Endothelial cell of umbilical vein (primary cell): ENCODE measurements around the gene AAR2. TPM values are rescaled to one million over a fixed set of nuclear protein-coding genes. Genes with fewer than 3 reads are reported as not detected.

ENCODE experiments used
- Bru-seq: library from RNA; stranded (reverse); fragments of 400-500 nt; gene quantifications from one replicate; lab custom pipeline; 2021; lab: Mats Ljungman, UMichigan
- BruChase-seq, 2 experiments: library from RNA; stranded (reverse); fragments of 400-500 nt; gene quantifications; one replicate each; lab custom pipeline; 2021; lab: Mats Ljungman, UMichigan
- BruUV-seq: library from RNA; stranded (reverse); fragments of 400-500 nt; replicated peaks from 2 replicates; lab custom pipeline; 2021; lab: Mats Ljungman, UMichigan
- CTCF ChIA-PET: fragments of 300-600, 350-600 bp; sonication (Branson Sonifier 250); formaldehyde crosslinking; loops from one replicate; lab custom pipeline; 2021; ENCODE audit warnings: antibody characterized with exemption, inconsistent platforms; lab: Charles Lee
- POLR2A ChIA-PET: fragments of 300-600, 350-600 bp; sonication (Branson Sonifier 250); formaldehyde crosslinking; loops from one replicate; lab custom pipeline; 2021; ENCODE audit warnings: antibody characterized with exemption, inconsistent platforms; lab: Charles Lee
- DNase-seq: peaks from one replicate; pipeline ENCODE4 v3.0.0-alpha.2; 2011; ENCODE audit warnings: low read depth, low spot score
- FAIRE-seq: peaks from 2 replicates; lab custom pipeline; 2011; peaks lifted over from hg19 to GRCh38; lab: Jason Lieb, UNC
- H2AFZ ChIP-seq: 2 replicates; pipeline ENCODE4 v1.6.0; 2012; ENCODE audit warnings: low read depth, low read length, control low read depth, inconsistent platforms
- H3K27ac ChIP-seq: 2 replicates; pipeline ENCODE4 v1.5.1; 2011; ENCODE audit warnings: low read depth, mild to moderate bottlenecking, control low read depth, low read length, moderate library complexity; ENCODE audit not compliant: insufficient read depth
- H3K27me3 ChIP-seq, 2 experiments: 2 replicates each; pipeline versions ENCODE4 v1.6.0 to v1.6.1; 2011; ENCODE audit warnings: low read length in 2 of 2, mixed read lengths in 1 of 2; ENCODE audit not compliant: control insufficient read depth in 2 of 2, insufficient read depth in 2 of 2
- H3K36me3 ChIP-seq, 2 experiments: 2 replicates in 1 of 2; 3 replicates in 1 of 2; pipeline ENCODE4 v1.5.1; 2011; ENCODE audit warnings: low read length in 2 of 2, mild to moderate bottlenecking in 1 of 2, moderate library complexity in 1 of 2; ENCODE audit not compliant: control insufficient read depth in 2 of 2, insufficient read depth in 2 of 2; ENCODE audit errors: extremely low read depth in 1 of 2
- H3K4me1 ChIP-seq: 3 replicates; pipeline ENCODE4 v1.5.1; 2011; ENCODE audit warnings: mild to moderate bottlenecking, low read length; ENCODE audit not compliant: control insufficient read depth, insufficient read depth; ENCODE audit errors: extremely low read depth
- H3K4me2 ChIP-seq: 2 replicates; pipeline ENCODE4 v1.6.1; 2011; ENCODE audit warnings: low read length, control low read depth, mixed read lengths; ENCODE audit not compliant: insufficient read depth
- H3K4me3 ChIP-seq, 3 experiments: fragments of 200-600 bp in 1 of 3; sonication (generic), shearing (Covaris generic) in 1 of 3; replicated peaks in 1 of 3; 2 replicates each; pipeline ENCODE4 v1.5.1; 2011 to 2016; ENCODE audit warnings: control low read depth in 3 of 3, low read length in 3 of 3, mild to moderate bottlenecking in 2 of 3, inconsistent platforms in 1 of 3, low read depth in 1 of 3, moderate library complexity in 1 of 3; ENCODE audit not compliant: insufficient read depth in 1 of 3
- H3K79me2 ChIP-seq: 2 replicates; pipeline ENCODE4 v1.6.0; 2012; ENCODE audit warnings: low read length, inconsistent platforms; ENCODE audit not compliant: control insufficient read depth, insufficient read depth
- H3K9ac ChIP-seq: replicated peaks from 2 replicates; pipeline ENCODE3; 2011; ENCODE audit warnings: low read length, control low read depth; ENCODE audit not compliant: insufficient read depth; ENCODE audit errors: extremely low read depth
- H3K9me1 ChIP-seq: replicated peaks from 3 replicates; pipeline ENCODE4 v1.6.0; 2011; ENCODE audit warnings: mild to moderate bottlenecking, low read length; ENCODE audit not compliant: control insufficient read depth, insufficient read depth; ENCODE audit errors: extremely low read depth
- H3K9me3 ChIP-seq: replicated peaks from 2 replicates; pipeline ENCODE4 v1.5.1; 2012; ENCODE audit warnings: low read length, inconsistent platforms; ENCODE audit not compliant: control insufficient read depth, insufficient read depth
- H4K20me1 ChIP-seq: replicated peaks from 2 replicates; pipeline ENCODE3; 2011; ENCODE audit warnings: mild to moderate bottlenecking, low read length; ENCODE audit not compliant: control insufficient read depth, insufficient read depth; ENCODE audit errors: extremely low read depth
- FOS ChIP-seq: IDR thresholded peaks from 2 replicates; pipeline ENCODE4 v1.6.1; 2011; ENCODE audit warnings: mild to moderate bottlenecking, low read length, moderate library complexity, borderline replicate concordance; ENCODE audit not compliant: insufficient read depth
- JUN ChIP-seq: IDR thresholded peaks from 2 replicates; pipeline ENCODE4 v1.6.1; 2011; ENCODE audit warnings: borderline replicate concordance, low read depth; ENCODE audit not compliant: insufficient read length, insufficient read depth
- MYC ChIP-seq: IDR thresholded peaks from one replicate; pipeline ENCODE4 v1.6.1; 2011; ENCODE audit warnings: mild to moderate bottlenecking, low read depth, low read length
- POLR2A ChIP-seq: IDR thresholded peaks from 2 replicates; pipeline ENCODE4 v1.6.1; 2012; ENCODE audit warnings: low read depth, mild to moderate bottlenecking, control low read depth, low read length
- POLR2AphosphoS5 ChIP-seq: IDR thresholded peaks from 2 replicates; pipeline ENCODE4 v1.6.1; 2012; ENCODE audit warnings: low read depth, mild to moderate bottlenecking, control low read depth, low read length, moderate library complexity; ENCODE audit not compliant: insufficient read depth
- dilution Hi-C: fragments of 300-500 bp; cut with MboI; formaldehyde crosslinking; loops from one replicate; pipeline ENCODE4 v1.15.0; 2019; ENCODE audit warnings: low sequenced_read_pairs; ENCODE audit not compliant: extremely low pct_ligation_motif_present
- intact Hi-C: fragments of 100-400 bp; cut with micrococcal nuclease; formaldehyde crosslinking; loops from one replicate; pipeline ENCODE4 v1.10.0; 2022
- long read RNA-seq: library from polyadenylated mRNA; stranded (forward); transcript quantifications from one replicate; pipeline ENCODE4 v2.0.0, GENCODE V29; 2021
- polyA minus RNA-seq, 3 experiments: library from RNA; depleted of rRNA, polyadenylated mRNA; stranded (reverse); fragments of >200 nt; gene quantifications; 1 replicate in 1 of 3; 2 replicates in 2 of 3; pipeline ENCODE4 v1.2.3, GENCODE V29; 2011
- polyA plus RNA-seq, 4 experiments: library from polyadenylated mRNA; depleted of rRNA in 3 of 4; stranded (reverse) in 3 of 4; unstranded in 1 of 4; fragments of >200 nt; gene quantifications; 2 replicates each; pipeline versions ENCODE4 v1.2.1 to v1.2.3, GENCODE V29; 2011 to 2012; ENCODE audit warnings: missing spikeins in 1 of 4
- total RNA-seq: library from RNA; stranded (reverse); gene quantifications from 2 replicates; pipeline ENCODE4 v1.2.3, GENCODE V29; 2021

AAR2 gene, protein sequence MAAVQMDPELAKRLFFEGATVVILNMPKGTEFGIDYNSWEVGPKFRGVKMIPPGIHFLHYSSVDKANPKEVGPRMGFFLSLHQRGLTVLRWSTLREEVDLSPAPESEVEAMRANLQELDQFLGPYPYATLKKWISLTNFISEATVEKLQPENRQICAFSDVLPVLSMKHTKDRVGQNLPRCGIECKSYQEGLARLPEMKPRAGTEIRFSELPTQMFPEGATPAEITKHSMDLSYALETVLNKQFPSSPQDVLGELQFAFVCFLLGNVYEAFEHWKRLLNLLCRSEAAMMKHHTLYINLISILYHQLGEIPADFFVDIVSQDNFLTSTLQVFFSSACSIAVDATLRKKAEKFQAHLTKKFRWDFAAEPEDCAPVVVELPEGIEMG
- total RNA-seq = 21.9 and 23.2 TPM in 2 replicates
- 29.4 and 33.6 TPM in 2 replicates for polyA plus RNA-seq
- polyA plus RNA-seq (2011; cell fraction: cytosol; rRNA removed) = 25.4 and 27.9 TPM in 2 replicates
- 16.5 and 20.0 TPM in 2 replicates for polyA plus RNA-seq (2011; cell fraction: nucleus; rRNA removed)
- 22.3 and 27.3 TPM in 2 replicates for polyA plus RNA-seq (2012)
- 34.7 and 39.8 TPM in 2 replicates for polyA minus RNA-seq
- 19.6 TPM for polyA minus RNA-seq (2011; cell fraction: cytosol; rRNA and poly(A)+ RNA removed)
- polyA minus RNA-seq (2011; cell fraction: nucleus; rRNA and poly(A)+ RNA removed) = 11.1 and 14.0 TPM in 2 replicates
- Bru-seq, nascent RNA = percentile 67 among the genes with signal in this experiment
- BruChase-seq, experiment 1, labeled RNA remaining after a 6-hour chase = percentile 54 among the genes with signal in this experiment
- percentile 56 among the genes with signal in this experiment for BruChase-seq, experiment 2, labeled RNA remaining after a 2-hour chase
- long read RNA-seq, transcript AAR2-202 (4 exons, 2,689 nt) = minor isoform, 6 of 114 reads
- long read RNA-seq, transcript AAR2-201 (4 exons, 2,430 nt) = major isoform, 84 of 114 reads
- long read RNA-seq, partial matches to known transcripts = 16 of 114 reads
- long read RNA-seq, other reads (novel, unspliced or antisense) = 8 of 114 reads

DNA sequence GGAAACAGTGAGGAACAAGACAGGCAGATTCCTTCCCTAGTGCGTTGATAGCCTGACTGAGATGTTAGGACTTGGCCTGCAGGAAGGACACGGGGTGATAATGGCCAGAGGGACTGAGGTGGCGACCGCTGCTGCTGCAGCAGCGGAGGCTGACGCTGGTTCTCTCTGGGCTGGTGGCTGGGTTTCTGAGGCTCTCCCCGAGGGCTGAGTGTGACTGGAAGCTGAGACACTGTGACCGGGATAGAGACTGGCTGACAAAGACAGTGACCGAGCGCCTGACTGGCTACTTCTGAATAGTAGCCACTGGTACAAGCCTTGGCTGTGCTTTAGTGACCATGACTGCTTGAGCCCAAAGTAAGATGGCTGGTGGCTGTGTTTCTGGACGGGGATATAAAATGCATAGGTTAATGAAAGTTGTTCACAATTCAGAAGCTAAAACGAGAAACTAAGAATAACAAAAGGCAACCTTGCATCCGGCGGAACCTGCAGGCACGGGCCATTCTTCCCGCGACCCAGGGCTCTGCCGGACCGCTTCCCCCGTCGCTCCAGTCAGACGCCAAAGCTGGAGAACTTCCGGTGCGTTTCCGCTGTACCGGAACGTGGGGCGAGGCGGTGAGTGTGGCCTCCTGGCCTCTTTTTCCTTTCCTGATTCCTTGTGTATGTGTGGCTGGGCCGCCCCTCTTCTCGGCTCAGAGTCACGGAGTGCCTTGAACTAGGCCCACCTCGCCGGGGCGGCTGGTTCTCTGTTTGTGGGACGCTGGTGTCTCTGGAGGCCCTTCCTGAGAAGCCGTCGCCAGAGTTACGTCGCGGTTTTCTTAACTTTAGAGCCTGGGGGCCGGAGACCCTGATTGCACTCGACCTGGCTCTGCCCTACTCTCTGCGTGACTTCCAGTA, at the start of gene AAR2:
Gene AAR2, plus strand, starts transcription at position 587 of the 894 bp plus-strand sequence. CDS start 3,391 bp downstream, outside the sequence.
- Histone ChIP-seq H4K20me1 (no peaks in the 10 kb centered on the region), H3K4me2 (peak within 1 kb of the TSS; percentile 87), H3K9me3 (no peaks in the 10 kb centered on the region), H2AFZ (peak within 1 kb of the TSS; percentile 97), H3K9me1 (no peaks in the 10 kb centered on the region), H3K27me3 (no peaks in the 10 kb centered on the region), H3K4me1 (peaks cover 10% of the 10 kb centered on the region), H3K36me3 (peaks cover 0 to 11% of the 10 kb centered on the region in 2 experiments), H3K4me3 (peak within 1 kb of the TSS; percentile 61 to 91 (median 84)), H3K9ac (peak within 1 kb of the TSS; percentile 85), H3K79me2 (peaks cover 40% of the 10 kb centered on the region), H3K27ac (peak within 1 kb of the TSS; percentile 63)
- FAIRE-seq (peak; percentile 76), DNase-seq (peak; percentile 69)
- CTCF ChIA-PET = interaction anchor here (1.4 to 1.9 kb wide), 4 partner anchors 9 to 33 kb away, joined by 3 to 15 read pairs (median 9); no protein-coding TSS in a partner anchor
- TF ChIP-seq FOS (no peak), POLR2AphosphoS5 (peak; percentile 85), POLR2A (peak; percentile 89), JUN (no peak), MYC (no peak)
- POLR2A ChIA-PET = no interaction called here
- intact Hi-C loops = no loop called here
- BruUV-seq = no TSS peak
- dilution Hi-C loops = no loop called here
